GM18861 (cell line): ENCODE results near the gene FNDC11.
"Not testable (repeated sequence)": the region's sequence is repeated elsewhere in the genome, so short reads cannot be mapped to it uniquely, and the experiment has no call there.

ENCODE experiments used
- ATAC-seq: cut with Tn5 transposase; IDR thresholded peaks from one replicate; pipeline ENCODE4 v1.9.1; 2021; ENCODE audit not compliant: unreplicated experiment

The FNDC11 gene

GRCh38 chr20:63595416-63596127, 41.6 kb downstream of the FNDC11 start:
- no peak for ATAC-seq

GRCh38 chr20:63596423-63596822, 42.5 kb downstream of the FNDC11 start:
- no peak for ATAC-seq

GRCh38 chr20:63597651-63598478, 43.9 kb downstream of the FNDC11 start:
- ATAC-seq, result no peak

GRCh38 chr20:63598479-63599395, 44.8 kb downstream of the FNDC11 start:
- ATAC-seq, result no peak

GRCh38 chr20:63599396-63600050, 45.6 kb downstream of the FNDC11 start:
- no peak for ATAC-seq

- ATAC-seq, result not testable (repeated sequence)
These were observed 47.7 kb downstream of the FNDC11 start for GRCh38 chr20:63601679-63602078.

GRCh38 chr20:63602321-63602720, 48.4 kb downstream of the FNDC11 start:
- ATAC-seq, result no peak
